Activated T-cell treated with anti-CD3 and anti-CD28 coated beads for 1 hour (primary cell): ENCODE results near the gene ZNF750.

Experiments
- DNase-seq: peaks from one replicate; pipeline ENCODE4 v3.0.0-alpha.2; 2020; ENCODE audit warnings: low read depth

ZNF750 gene

GRCh38 chr17:82859431-82860403 is 19.9 kb upstream of the ZNF750 start:
- DNase-seq, result peak; percentile 32

- DNase-seq, result no peak
Observed at GRCh38 chr17:82858376-82859126, 18.7 kb upstream of the ZNF750 start.

- no peak for DNase-seq
Observed at GRCh38 chr17:82856361-82856760, 16.5 kb upstream of the ZNF750 start.

- no peak for DNase-seq
Observed at GRCh38 chr17:82854226-82854625, 14.4 kb upstream of the ZNF750 start.

GRCh38 chr17:82851381-82851780 is 11.6 kb upstream of the ZNF750 start:
- DNase-seq, result no peak

- no peak for DNase-seq
Observed at GRCh38 chr17:82849076-82849945, 9.5 kb upstream of the ZNF750 start.

- DNase-seq, result no peak
Observed at GRCh38 chr17:82848022-82848592, 8.3 kb upstream of the ZNF750 start.

GRCh38 chr17:82846061-82846691 is 6.4 kb upstream of the ZNF750 start:
- DNase-seq, result no peak

GRCh38 chr17:82845163-82845807 is 5.5 kb upstream of the ZNF750 start:
- DNase-seq, result no peak

- DNase-seq, result no peak
Observed at GRCh38 chr17:82844796-82845162, 5.0 kb upstream of the ZNF750 start.

GRCh38 chr17:82843904-82844680 is 4.3 kb upstream of the ZNF750 start:
- DNase-seq, result no peak

- DNase-seq, result no peak
Observed at GRCh38 chr17:82841921-82842596, 2.2 kb upstream of the ZNF750 start.

- DNase-seq, result no peak
Observed at GRCh38 chr17:82840431-82840831, 609 bp upstream of the ZNF750 start.

- no peak for DNase-seq
Observed at GRCh38 chr17:82838386-82839063, 1.3 kb downstream of the ZNF750 start.

- no peak for DNase-seq
Observed at GRCh38 chr17:82837586-82838320, 2.1 kb downstream of the ZNF750 start.

- no peak for DNase-seq
Observed at GRCh38 chr17:82836823-82837357, 2.9 kb downstream of the ZNF750 start.

GRCh38 chr17:82835766-82836512 is 3.9 kb downstream of the ZNF750 start:
- DNase-seq, result no peak
